SK-N-SH (cell line): ENCODE data around the gene DSG1. TPM values are rescaled to one million over a fixed set of nuclear protein-coding genes. Genes with fewer than 3 reads are reported as not detected.

Source experiments
- CTCF ChIA-PET: fragments of 300-600, 350-600 bp; formaldehyde crosslinking; extraction: SDS; loops from one replicate; lab custom pipeline; 2021; lab: Yijun Ruan, JAX
- POLR2A ChIA-PET: fragments of 350-600 bp; sonication (Branson Sonifier 250); formaldehyde crosslinking; extraction: SDS; loops from one replicate; lab custom pipeline; 2020; ENCODE audit warnings: antibody characterized with exemption, inconsistent platforms; lab: Yijun Ruan, JAX
- DNase-seq: peaks from one replicate; pipeline ENCODE4 v3.0.0; 2012
- H2AFZ ChIP-seq: fragments of 200-600 bp; sonication (generic); 2 replicates; pipeline ENCODE4 v1.8.1; 2016; ENCODE audit warnings: antibody characterized with exemption, mild to moderate bottlenecking, low read depth
- H3F3A ChIP-seq: fragments of 200-600 bp; sonication (generic); replicated peaks from 2 replicates; pipeline ENCODE3; 2016; ENCODE audit warnings: antibody characterized with exemption, mild to moderate bottlenecking; ENCODE audit not compliant: insufficient read depth
- H3K27ac ChIP-seq, 2 experiments: fragments of 200-500 bp in 1 of 2; fragments of 200-600 bp in 1 of 2; sonication (Bioruptor generic) in 1 of 2; sonication (generic), shearing (Covaris generic) in 1 of 2; 2 replicates each; pipeline versions ENCODE4 v1.5.1 to v1.6.1; 2014 to 2016; ENCODE audit warnings: low read depth in 2 of 2, inconsistent platforms in 1 of 2, low read length in 1 of 2, mild to moderate bottlenecking in 1 of 2, mixed read lengths in 1 of 2
- H3K27me3 ChIP-seq: fragments of 200-600 bp; sonication (generic), shearing (Covaris generic); 2 replicates; pipeline ENCODE4 v1.6.1; 2016; ENCODE audit warnings: mixed run types; ENCODE audit not compliant: insufficient read depth
- H3K36me3 ChIP-seq, 2 experiments: fragments of 200-500 bp in 1 of 2; fragments of 200-600 bp in 1 of 2; sonication (Bioruptor generic) in 1 of 2; sonication (generic) in 1 of 2; replicated peaks in 1 of 2; 2 replicates each; pipeline versions ENCODE3 to v1.5.1; 2014 to 2016; ENCODE audit warnings: low read length in 1 of 2, mild to moderate bottlenecking in 1 of 2; ENCODE audit not compliant: insufficient read depth in 2 of 2, control insufficient read depth in 1 of 2
- H3K4me1 ChIP-seq, 2 experiments: fragments of 200-500 bp in 1 of 2; fragments of 200-600 bp in 1 of 2; sonication (Bioruptor generic) in 1 of 2; sonication (generic), shearing (Covaris generic) in 1 of 2; 2 replicates each; pipeline versions ENCODE4 v1.5.1 to v1.6.1; 2014 to 2016; ENCODE audit warnings: low read depth in 1 of 2, low read length in 1 of 2, mixed run types in 1 of 2; ENCODE audit not compliant: insufficient read depth in 2 of 2, control insufficient read depth in 1 of 2
- H3K4me2 ChIP-seq: fragments of 200-600 bp; sonication (generic), shearing (Covaris generic); 2 replicates; pipeline ENCODE4 v1.6.1; 2017; ENCODE audit warnings: mixed run types
- H3K4me3 ChIP-seq, 2 experiments: fragments of 200-500 bp in 1 of 2; fragments of 200-600 bp in 1 of 2; sonication (Bioruptor generic) in 1 of 2; sonication (generic), shearing (Covaris generic) in 1 of 2; 2 replicates each; pipeline versions ENCODE4 v1.5.1 to v1.8.1; 2014 to 2016; ENCODE audit warnings: low read depth in 2 of 2, inconsistent platforms in 1 of 2, low read length in 1 of 2, mild to moderate bottlenecking in 1 of 2, mixed read lengths in 1 of 2, moderate library complexity in 1 of 2
- H3K79me2 ChIP-seq: fragments of 200-600 bp; sonication (generic); 2 replicates; pipeline ENCODE4 v1.8.1; 2017; ENCODE audit warnings: mild to moderate bottlenecking; ENCODE audit not compliant: insufficient read depth
- H3K9ac ChIP-seq: fragments of 200-600 bp; sonication (generic); 2 replicates; pipeline ENCODE4 v1.6.1; 2017; ENCODE audit warnings: mixed run types
- H3K9me2 ChIP-seq: fragments of 200-600 bp; sonication (generic); 2 replicates; pipeline ENCODE4 v1.6.1; 2017; ENCODE audit warnings: mixed run types
- H3K9me3 ChIP-seq: fragments of 200-600 bp; sonication (generic); 2 replicates; pipeline ENCODE4 v1.6.1; 2017; ENCODE audit warnings: mixed run types, mild to moderate bottlenecking, moderate library complexity
- H4K20me1 ChIP-seq: fragments of 200-600 bp; sonication (generic); 2 replicates; pipeline ENCODE4 v1.6.1; 2017; ENCODE audit warnings: mild to moderate bottlenecking, mixed run types; ENCODE audit not compliant: insufficient read depth
- CTCF ChIP-seq: fragments of 200-600 bp; sonication (generic); IDR thresholded peaks from 2 replicates; pipeline ENCODE4 v1.6.1; 2017; ENCODE audit warnings: antibody characterized with exemption, mild to moderate bottlenecking, moderate library complexity
- ELF1 ChIP-seq: IDR thresholded peaks from 2 replicates; pipeline ENCODE4 v1.4.0; 2012
- EZH2phosphoT487 ChIP-seq: fragments of 200-600 bp; sonication (generic); IDR thresholded peaks from 2 replicates; pipeline ENCODE4 v1.6.1; 2017; ENCODE audit warnings: low read depth, mixed run types, mild to moderate bottlenecking, antibody characterized with exemption, moderate library complexity, borderline replicate concordance
- FOSL2 ChIP-seq: IDR thresholded peaks from 2 replicates; pipeline ENCODE4 v1.4.0; 2012; ENCODE audit warnings: low read depth, mild to moderate bottlenecking, moderate library complexity, borderline replicate concordance
- GABPA ChIP-seq: IDR thresholded peaks from 2 replicates; pipeline ENCODE4 v1.4.0; 2012; ENCODE audit warnings: low read depth, mild to moderate bottlenecking
- MAX ChIP-seq: IDR thresholded peaks from 2 replicates; pipeline ENCODE4 v1.4.0; 2012; ENCODE audit warnings: low read depth
- MEF2A ChIP-seq: IDR thresholded peaks from 2 replicates; pipeline ENCODE4 v1.4.0; 2012; ENCODE audit warnings: low read depth, borderline replicate concordance
- MXI1 ChIP-seq: IDR thresholded peaks from 2 replicates; pipeline ENCODE4 v1.6.1; 2012; ENCODE audit warnings: mild to moderate bottlenecking, low read depth, low read length, improper control_type of control experiment
- NRF1 ChIP-seq: IDR thresholded peaks from 2 replicates; pipeline ENCODE4 v1.6.1; 2012; ENCODE audit warnings: low read depth, mild to moderate bottlenecking, low read length
- POLR2AphosphoS5 ChIP-seq: IDR thresholded peaks from 2 replicates; pipeline ENCODE4 v1.6.1; 2012; ENCODE audit warnings: low read depth, low read length
- RAD21 ChIP-seq: IDR thresholded peaks from 2 replicates; pipeline ENCODE4 v1.6.1; 2012; ENCODE audit warnings: mild to moderate bottlenecking, low read length
- RCOR1 ChIP-seq: fragments of 150-350 bp; IDR thresholded peaks from 2 replicates; pipeline ENCODE4 v1.6.1; 2017; ENCODE audit warnings: antibody characterized with exemption, low read length
- REST ChIP-seq: IDR thresholded peaks from 2 replicates; pipeline ENCODE4 v1.6.1; 2012; ENCODE audit warnings: mild to moderate bottlenecking, low read depth, low read length, moderate library complexity
- RFX5 ChIP-seq: IDR thresholded peaks from 2 replicates; pipeline ENCODE4 v1.6.1; 2012; ENCODE audit warnings: mild to moderate bottlenecking, improper control_type of control experiment, low read length
- RXRA ChIP-seq: IDR thresholded peaks from 2 replicates; pipeline ENCODE4 v1.4.0; 2012; ENCODE audit warnings: low read depth, mild to moderate bottlenecking, borderline replicate concordance
- SIN3A ChIP-seq: IDR thresholded peaks from 2 replicates; pipeline ENCODE4 v1.6.1; 2012; ENCODE audit warnings: low read depth, mild to moderate bottlenecking, low read length, moderate library complexity, borderline replicate concordance
- SMC3 ChIP-seq: IDR thresholded peaks from 2 replicates; pipeline ENCODE4 v1.6.1; 2012; ENCODE audit warnings: low read depth, low read length, improper control_type of control experiment
- TCF12 ChIP-seq: IDR thresholded peaks from 2 replicates; pipeline ENCODE4 v1.4.0; 2012
- TEAD4 ChIP-seq: IDR thresholded peaks from 2 replicates; pipeline ENCODE4 v1.4.0; 2012; ENCODE audit warnings: mild to moderate bottlenecking, borderline replicate concordance; ENCODE audit not compliant: insufficient read depth
- USF1 ChIP-seq: IDR thresholded peaks from 2 replicates; pipeline ENCODE4 v1.4.0; 2012; ENCODE audit warnings: low read depth, borderline replicate concordance
- YY1 ChIP-seq: IDR thresholded peaks from 2 replicates; pipeline ENCODE4 v1.4.0; 2012; ENCODE audit warnings: low read depth, mild to moderate bottlenecking
- WGBS: methylation state at CpG from one replicate; pipeline ENCODE4 v1.1.6; 2017; ENCODE audit warnings: low lambda C conversion rate; 5-methylcytosine and 5-hydroxymethylcytosine counted together
- polyA plus RNA-seq, 3 experiments: library from polyadenylated mRNA; depleted of rRNA; stranded (reverse); fragments of >200 nt; gene quantifications; 2 replicates each; pipeline ENCODE4 v1.2.3, GENCODE V29; 2012

Gene DSG1
- 0.02 TPM in 1 of 2 replicates, not detected in the other for polyA plus RNA-seq (2012; rRNA removed)
- polyA plus RNA-seq (2012; cell fraction: cytosol; rRNA removed) = 0.01 TPM in 1 of 2 replicates, not detected in the other
- polyA plus RNA-seq (2012; cell fraction: nucleus; rRNA removed) = not detected in 2 replicates

GRCh38 chr18:31317860-31318259, at the start of gene DSG1:
Gene DSG1, plus strand, starts transcription at chr18:31318160. Its CDS starts 141 bp downstream, at chr18:31318301.
- no peak within 1 kb of the TSS for H3K9ac ChIP-seq
- WGBS = 6% methylated on average over 3 of the region's 3 CpGs
- no peak within 1 kb of the TSS for H3K27ac ChIP-seq
- no peaks in the 10 kb centered on the region for H3K4me1 ChIP-seq
- no peak for DNase-seq
- H3K36me3 ChIP-seq = no peaks in the 10 kb centered on the region
- H2AFZ ChIP-seq = no peak within 1 kb of the TSS
- H3F3A ChIP-seq = no peaks in the 10 kb centered on the region
- no peak for TF ChIP-seq MEF2A
- no peak for TF ChIP-seq RFX5
- TF ChIP-seq RCOR1 = no peak
- no peak for TF ChIP-seq CTCF
- TF ChIP-seq NRF1 = no peak
- TF ChIP-seq POLR2AphosphoS5 = no peak
- TF ChIP-seq RXRA = no peak
- POLR2A ChIA-PET = no interaction called here
- no peak within 1 kb of the TSS for H3K4me2 ChIP-seq
- no peaks in the 10 kb centered on the region for H4K20me1 ChIP-seq
- CTCF ChIA-PET = no interaction called here
- H3K27me3 ChIP-seq = no peaks in the 10 kb centered on the region; the same call in 1 of the 2 replicates
- H3K79me2 ChIP-seq = no peaks in the 10 kb centered on the region
- no peaks in the 10 kb centered on the region for H3K9me3 ChIP-seq
- H3K4me3 ChIP-seq = no peak within 1 kb of the TSS
- H3K9me2 ChIP-seq = 0 out of 2 replicates have a peak, but pooled peaks cover 3% of the 10 kb centered on the region

- 8% methylated on average over 1 of the region's 1 CpG for WGBS
- H3F3A ChIP-seq = no peaks in the 10 kb centered on the region
- no peak overlapping the region for H3K27ac ChIP-seq
- no peak for DNase-seq
- H3K9me2 ChIP-seq = no peaks in the 10 kb centered on the region
- H4K20me1 ChIP-seq = no peaks in the 10 kb centered on the region
- H3K79me2 ChIP-seq = no peaks in the 10 kb centered on the region
- no peak overlapping the region for H3K4me2 ChIP-seq
- H2AFZ ChIP-seq = no peak overlapping the region
- ChIA-PET CTCF (no interaction called here), POLR2A (no interaction called here)
- H3K4me1 ChIP-seq = no peaks in the 10 kb centered on the region
- no peaks in the 10 kb centered on the region for H3K9me3 ChIP-seq
- H3K4me3 ChIP-seq = no peak overlapping the region
- H3K36me3 ChIP-seq = no peaks in the 10 kb centered on the region
- H3K9ac ChIP-seq = no peak overlapping the region
- no peaks in the 10 kb centered on the region; the same call in 1 of the 2 replicates for H3K27me3 ChIP-seq
- TF ChIP-seq TEAD4 (no peak), RFX5 (no peak), GABPA (no peak), REST (no peak), FOSL2 (no peak), TCF12 (no peak), USF1 (no peak), EZH2phosphoT487 (no peak), YY1 (no peak), SIN3A (no peak), MAX (no peak), RAD21 (no peak), MXI1 (no peak), ELF1 (no peak), CTCF (no peak), SMC3 (no peak)
These were observed 49.0 kb upstream of the DSG1 start for GRCh38 chr18:31268985-31269406.
